HFF-Myc (cell line): ENCODE measurements around the gene RIC3.
A peak's percentile ranks its signal among the peaks of the same experiment; 100 is the strongest.

Experiments
- DNase-seq: peaks from one replicate; pipeline ENCODE4 v3.0.0-alpha.2; 2011; ENCODE audit warnings: low read depth; ENCODE audit errors: extremely low read depth
- H3K4me3 ChIP-seq: replicated peaks from 2 replicates; pipeline ENCODE4 v1.5.1; 2011; ENCODE audit warnings: low read depth, mild to moderate bottlenecking, control low read depth, low read length
- TF ChIP-seq, protein P1 (sequence below): IDR thresholded peaks from 2 replicates; pipeline ENCODE4 v1.5.1; 2012; ENCODE audit warnings: mild to moderate bottlenecking, low read depth, low read length, control low read depth; ENCODE audit errors: missing control alignments

The RIC3 gene

DNA sequence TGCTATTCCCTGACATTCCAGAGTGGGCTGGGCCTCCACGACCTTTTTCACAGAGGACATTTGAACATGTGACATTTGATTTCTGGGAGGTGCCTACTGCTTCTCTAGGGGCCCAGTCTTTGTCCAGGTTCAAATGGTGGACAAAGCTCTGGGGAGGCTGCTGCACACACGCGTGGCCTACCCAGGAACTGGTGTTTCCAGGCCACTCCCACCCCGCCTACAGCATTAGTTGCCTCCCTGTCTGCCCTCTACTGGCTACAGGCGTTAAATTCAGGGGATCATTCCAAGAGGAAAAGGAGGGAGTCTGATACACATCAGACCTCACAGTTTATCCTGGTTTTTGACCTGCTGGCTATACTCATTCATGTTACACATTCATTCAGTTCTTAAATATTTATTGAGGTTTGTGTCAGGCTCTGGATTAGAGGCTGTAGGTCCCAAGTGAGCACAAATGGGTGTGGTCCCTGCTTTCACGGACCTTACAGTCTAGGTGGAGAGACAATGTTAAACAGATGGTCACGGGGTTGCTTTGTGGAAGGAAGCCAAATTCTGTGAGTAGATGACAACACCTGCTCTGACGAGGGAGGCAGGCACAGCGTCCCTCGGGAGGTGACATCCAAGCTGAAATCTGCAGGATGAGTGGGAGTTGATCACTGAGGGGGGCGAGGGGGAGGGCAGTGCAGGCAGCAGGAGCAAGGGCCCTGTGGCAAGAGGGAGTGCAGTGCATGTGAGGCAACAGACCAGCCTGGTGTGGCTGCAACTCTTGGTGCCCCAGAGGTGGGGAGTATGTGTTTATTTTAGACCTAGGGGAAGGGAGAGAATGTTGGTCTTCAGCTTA lies 76.0 kb downstream of the RIC3 start:
- TF ChIP-seq, protein P1, sequence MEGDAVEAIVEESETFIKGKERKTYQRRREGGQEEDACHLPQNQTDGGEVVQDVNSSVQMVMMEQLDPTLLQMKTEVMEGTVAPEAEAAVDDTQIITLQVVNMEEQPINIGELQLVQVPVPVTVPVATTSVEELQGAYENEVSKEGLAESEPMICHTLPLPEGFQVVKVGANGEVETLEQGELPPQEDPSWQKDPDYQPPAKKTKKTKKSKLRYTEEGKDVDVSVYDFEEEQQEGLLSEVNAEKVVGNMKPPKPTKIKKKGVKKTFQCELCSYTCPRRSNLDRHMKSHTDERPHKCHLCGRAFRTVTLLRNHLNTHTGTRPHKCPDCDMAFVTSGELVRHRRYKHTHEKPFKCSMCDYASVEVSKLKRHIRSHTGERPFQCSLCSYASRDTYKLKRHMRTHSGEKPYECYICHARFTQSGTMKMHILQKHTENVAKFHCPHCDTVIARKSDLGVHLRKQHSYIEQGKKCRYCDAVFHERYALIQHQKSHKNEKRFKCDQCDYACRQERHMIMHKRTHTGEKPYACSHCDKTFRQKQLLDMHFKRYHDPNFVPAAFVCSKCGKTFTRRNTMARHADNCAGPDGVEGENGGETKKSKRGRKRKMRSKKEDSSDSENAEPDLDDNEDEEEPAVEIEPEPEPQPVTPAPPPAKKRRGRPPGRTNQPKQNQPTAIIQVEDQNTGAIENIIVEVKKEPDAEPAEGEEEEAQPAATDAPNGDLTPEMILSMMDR: peak; percentile 82
- peak; percentile 31 for DNase-seq
- no peak overlapping the region for H3K4me3 ChIP-seq

- DNase-seq: no peak
- H3K4me3 ChIP-seq: no peak overlapping the region
- TF ChIP-seq, protein P1: no peak
Measured at GRCh38 chr11:8091721-8092120, 77.1 kb downstream of the RIC3 start.

GRCh38 chr11:8090756-8091155 lies 78.1 kb downstream of the RIC3 start:
- H3K4me3 ChIP-seq: no peak overlapping the region
- TF ChIP-seq, protein P1: peak; percentile 73
- DNase-seq: no peak

- DNase-seq: no peak
- TF ChIP-seq, protein P1: no peak
- no peak overlapping the region for H3K4me3 ChIP-seq
Measured at GRCh38 chr11:8089791-8090510, 78.9 kb downstream of the RIC3 start.

GRCh38 chr11:8087756-8088155 lies 81.1 kb downstream of the RIC3 start:
- DNase-seq: no peak
- no peak overlapping the region for H3K4me3 ChIP-seq
- TF ChIP-seq, protein P1: no peak

GRCh38 chr11:8087185-8087584 lies 81.6 kb downstream of the RIC3 start:
- DNase-seq: no peak
- TF ChIP-seq, protein P1: peak; percentile 8
- H3K4me3 ChIP-seq: no peak overlapping the region
